ENCODE data around the gene APOA1.

DNA sequence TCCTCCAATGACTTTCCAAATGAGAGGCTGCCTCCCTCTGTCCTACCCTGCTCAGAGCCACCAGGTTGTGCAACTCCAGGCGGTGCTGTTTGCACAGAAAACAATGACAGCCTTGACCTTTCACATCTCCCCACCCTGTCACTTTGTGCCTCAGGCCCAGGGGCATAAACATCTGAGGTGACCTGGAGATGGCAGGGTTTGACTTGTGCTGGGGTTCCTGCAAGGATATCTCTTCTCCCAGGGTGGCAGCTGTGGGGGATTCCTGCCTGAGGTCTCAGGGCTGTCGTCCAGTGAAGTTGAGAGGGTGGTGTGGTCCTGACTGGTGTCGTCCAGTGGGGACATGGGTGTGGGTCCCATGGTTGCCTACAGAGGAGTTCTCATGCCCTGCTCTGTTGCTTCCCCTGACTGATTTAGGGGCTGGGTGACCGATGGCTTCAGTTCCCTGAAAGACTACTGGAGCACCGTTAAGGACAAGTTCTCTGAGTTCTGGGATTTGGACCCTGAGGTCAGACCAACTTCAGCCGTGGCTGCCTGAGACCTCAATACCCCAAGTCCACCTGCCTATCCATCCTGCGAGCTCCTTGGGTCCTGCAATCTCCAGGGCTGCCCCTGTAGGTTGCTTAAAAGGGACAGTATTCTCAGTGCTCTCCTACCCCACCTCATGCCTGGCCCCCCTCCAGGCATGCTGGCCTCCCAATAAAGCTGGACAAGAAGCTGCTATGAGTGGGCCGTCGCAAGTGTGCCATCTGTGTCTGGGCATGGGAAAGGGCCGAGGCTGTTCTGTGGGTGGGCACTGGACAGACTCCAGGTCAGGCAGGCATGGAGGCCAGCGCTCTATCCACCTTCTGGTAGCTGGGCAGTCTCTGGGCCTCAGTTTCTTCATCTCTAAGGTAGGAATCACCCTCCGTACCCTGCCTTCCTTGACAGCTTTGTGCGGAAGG lies 4.8 kb downstream of the APOA1 start:
- TF ChIP-seq, protein P1, sequence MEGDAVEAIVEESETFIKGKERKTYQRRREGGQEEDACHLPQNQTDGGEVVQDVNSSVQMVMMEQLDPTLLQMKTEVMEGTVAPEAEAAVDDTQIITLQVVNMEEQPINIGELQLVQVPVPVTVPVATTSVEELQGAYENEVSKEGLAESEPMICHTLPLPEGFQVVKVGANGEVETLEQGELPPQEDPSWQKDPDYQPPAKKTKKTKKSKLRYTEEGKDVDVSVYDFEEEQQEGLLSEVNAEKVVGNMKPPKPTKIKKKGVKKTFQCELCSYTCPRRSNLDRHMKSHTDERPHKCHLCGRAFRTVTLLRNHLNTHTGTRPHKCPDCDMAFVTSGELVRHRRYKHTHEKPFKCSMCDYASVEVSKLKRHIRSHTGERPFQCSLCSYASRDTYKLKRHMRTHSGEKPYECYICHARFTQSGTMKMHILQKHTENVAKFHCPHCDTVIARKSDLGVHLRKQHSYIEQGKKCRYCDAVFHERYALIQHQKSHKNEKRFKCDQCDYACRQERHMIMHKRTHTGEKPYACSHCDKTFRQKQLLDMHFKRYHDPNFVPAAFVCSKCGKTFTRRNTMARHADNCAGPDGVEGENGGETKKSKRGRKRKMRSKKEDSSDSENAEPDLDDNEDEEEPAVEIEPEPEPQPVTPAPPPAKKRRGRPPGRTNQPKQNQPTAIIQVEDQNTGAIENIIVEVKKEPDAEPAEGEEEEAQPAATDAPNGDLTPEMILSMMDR (IDR thresholded peaks at IDR 0.05), result no peak
- TF ChIP-seq POLR2AphosphoS5 (IDR thresholded peaks at IDR 0.05), result no peak

Measured in esophagus muscularis mucosa (tissue), 3 donors.